ENCODE data around the gene ARSI.

The ARSI gene

DNA sequence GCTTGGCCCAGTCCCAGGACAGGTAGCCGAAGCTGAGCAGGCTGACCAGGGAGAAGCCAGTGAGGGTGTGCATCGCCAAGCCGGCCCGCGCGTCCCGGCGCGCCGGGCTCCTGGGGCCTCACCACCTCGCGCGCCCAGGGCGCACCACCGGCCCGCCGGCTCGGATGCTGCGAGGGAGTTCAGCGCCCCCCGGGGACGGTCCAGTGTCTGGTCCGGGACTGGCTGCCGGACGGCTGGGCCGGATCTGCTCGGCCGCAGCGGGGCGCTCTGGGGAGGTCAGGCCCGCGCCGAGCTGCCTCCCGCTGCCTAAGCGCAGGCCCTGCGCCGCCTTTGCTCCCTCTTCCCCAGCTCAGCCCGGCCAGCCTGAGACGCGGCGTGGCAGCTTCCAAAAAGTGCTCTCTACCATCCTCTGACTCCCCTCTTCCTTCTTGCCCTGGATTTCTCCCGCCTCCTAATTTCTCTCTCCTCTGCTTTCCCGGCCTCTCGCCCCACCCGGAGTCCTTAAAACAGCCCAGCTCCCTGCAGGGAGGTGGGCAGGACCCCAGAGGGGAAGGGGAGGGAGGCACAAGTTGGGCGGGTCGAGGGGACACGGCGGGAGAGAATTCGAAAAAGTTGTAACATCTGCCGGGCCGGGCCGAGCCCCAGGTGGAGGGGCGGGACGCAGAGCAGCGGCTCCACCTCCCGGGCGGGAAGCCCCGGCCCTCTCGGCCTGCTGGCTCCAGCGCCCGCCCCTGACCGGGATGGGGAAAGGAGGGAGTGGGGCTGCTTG, at the start of gene ARSI:
Gene ARSI (minus strand): TSS at position 605 of the 769 bp plus-strand sequence. CDS start 532 bp downstream, at position 73.
- DNase-seq (ENCODE audit: low spot score) = peak; percentile 87

DNA sequence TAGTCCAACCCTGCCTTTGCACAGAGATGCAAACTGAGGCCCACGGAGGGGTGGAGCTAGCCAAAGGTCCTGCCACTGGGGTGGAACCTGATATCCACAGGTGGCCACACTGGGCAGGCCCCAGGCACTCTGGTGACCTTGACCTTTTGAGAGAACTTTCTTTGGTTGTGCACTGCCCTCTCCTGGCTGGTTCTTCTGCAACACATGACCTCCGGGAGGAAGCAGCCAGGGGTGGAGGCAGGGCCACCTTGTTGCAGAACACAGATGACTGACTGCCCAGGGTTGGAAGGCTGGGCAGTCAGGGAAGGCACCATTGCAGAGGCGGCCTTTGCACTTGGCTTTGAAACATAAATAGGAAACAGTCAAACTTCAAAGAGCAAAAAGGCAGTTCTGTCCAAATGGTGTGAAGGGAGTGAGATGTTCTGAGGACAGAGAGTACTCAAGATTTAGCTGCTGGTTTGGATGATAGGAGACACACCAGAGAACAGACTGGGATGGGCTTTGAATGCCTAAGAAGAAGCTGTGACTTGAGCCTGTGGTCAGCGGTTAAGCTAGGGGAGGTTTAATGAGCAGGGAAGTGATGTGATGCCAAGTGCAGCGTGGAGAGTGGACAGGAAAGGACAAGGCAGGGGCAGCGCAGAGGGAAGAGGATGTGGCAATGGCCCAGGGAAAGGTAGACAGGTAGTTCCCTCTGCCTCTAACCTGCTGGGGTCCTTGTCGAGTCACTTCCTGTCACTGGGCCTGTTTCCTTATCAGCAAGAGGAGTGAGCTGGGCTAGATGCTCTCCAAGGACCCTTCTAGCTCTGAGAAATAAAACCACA, 48.0 kb upstream of the ARSI start:
- peak; percentile 81 for DNase-seq (ENCODE audit: low spot score)

DNA sequence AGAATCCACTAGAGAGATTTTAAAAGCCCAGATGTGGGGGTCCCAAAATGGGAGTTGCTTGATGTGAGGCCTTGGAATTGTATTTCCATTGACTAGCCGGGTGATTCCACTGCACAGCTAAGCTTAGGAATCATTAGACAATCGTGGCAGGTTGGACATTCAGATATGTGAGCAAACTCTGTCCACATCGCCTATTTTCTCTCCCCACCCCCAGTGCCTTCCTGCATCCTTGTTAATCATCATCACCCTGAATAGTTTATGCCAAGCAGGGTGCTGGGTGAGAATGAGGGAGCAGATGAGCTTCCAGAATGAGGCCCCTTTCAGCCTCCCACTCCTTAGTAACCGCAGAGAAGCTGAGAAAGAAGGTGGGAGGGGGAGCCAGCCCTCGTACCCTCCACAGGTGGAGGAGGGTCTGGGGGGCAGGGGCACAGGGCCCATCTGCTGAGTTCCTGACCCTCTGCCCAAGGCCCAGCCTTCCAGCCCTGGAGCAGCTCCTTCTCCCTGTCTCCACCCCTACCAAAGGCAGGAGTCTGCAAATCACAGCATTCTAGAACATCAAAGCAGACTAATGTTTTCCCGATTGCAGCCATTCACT, 47.1 kb upstream of the ARSI start:
- no peak for DNase-seq (ENCODE audit: low spot score)

DNA sequence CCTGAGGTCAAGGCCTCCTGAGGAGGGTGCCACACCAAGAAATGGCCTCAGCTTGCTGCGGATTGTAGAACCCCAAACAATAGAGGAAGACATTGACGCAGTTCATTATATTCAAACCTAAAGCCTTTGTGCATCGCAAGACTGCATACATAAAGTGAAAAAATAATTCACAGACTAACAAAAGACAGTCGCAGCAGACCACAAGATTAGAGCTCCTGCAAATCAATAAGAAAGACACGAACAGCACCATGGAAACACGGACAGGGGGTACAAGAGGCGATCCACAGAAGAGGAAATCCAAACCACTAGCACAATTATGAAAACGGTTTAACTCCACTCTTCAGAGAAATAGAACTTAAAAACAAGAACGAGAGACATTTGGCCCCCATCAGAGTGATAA, 44.7 kb upstream of the ARSI start:
- no peak for DNase-seq (ENCODE audit: low spot score)

DNA sequence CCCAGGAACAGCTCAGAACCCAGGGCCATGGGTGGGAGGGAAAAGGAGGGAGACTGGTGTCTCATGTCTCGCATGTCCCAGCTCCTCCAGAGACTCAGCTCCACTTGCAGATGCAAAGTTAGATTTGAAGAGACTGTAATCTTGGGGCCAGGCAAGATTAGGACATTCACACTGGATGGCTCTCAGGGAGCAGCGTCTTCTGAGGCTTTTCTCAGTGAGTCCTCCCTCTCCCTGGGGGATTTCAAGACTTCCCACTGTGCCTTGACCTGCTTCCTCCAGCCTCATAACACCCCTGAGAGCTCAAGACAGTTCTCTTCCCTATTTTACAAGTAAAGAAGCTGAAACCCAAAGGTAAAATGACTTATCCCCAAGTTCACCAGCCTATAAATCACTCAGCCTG, 44.3 kb upstream of the ARSI start:
- no peak for DNase-seq (ENCODE audit: low spot score)

DNA sequence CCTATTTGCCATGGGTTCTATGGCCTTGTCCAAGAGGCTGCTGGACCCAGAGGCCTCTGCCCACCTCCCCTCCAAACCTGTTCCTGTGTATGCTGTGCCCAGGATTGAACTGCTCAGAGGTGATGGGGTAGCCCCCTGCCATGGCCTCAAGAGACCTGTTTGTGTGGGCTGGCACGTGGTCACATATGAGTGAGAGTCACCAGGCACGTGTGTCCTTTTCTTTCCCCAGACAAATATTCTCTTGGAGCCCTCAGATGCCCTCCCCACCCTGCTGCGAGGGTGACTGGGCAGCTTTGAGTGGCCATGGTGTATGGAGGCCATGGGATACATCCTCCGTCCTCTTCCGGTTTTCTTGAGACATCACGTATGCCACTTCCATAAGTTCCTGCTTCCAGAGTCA, 43.9 kb upstream of the ARSI start:
- DNase-seq (ENCODE audit: low spot score) = no peak

DNA sequence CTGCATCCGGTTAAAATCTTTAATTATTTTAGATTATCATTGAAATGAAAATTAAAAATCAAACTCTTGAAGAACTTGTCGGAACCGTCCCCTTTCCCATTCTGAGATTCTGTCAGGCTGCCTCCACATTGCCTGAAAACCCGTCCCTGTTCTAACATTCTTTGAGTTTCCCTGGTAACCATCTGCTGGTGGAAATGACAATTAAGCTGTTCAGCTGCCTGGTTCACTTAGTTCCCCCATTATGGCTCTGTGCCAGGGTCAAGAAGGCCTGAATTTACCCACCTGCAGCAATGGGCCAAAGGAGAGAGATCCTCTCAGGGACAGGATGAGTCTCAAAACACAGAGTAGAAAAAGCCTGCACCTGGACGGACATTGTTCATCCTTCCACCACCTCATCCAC, 43.0 kb upstream of the ARSI start:
- DNase-seq (ENCODE audit: low spot score) = no peak

DNA sequence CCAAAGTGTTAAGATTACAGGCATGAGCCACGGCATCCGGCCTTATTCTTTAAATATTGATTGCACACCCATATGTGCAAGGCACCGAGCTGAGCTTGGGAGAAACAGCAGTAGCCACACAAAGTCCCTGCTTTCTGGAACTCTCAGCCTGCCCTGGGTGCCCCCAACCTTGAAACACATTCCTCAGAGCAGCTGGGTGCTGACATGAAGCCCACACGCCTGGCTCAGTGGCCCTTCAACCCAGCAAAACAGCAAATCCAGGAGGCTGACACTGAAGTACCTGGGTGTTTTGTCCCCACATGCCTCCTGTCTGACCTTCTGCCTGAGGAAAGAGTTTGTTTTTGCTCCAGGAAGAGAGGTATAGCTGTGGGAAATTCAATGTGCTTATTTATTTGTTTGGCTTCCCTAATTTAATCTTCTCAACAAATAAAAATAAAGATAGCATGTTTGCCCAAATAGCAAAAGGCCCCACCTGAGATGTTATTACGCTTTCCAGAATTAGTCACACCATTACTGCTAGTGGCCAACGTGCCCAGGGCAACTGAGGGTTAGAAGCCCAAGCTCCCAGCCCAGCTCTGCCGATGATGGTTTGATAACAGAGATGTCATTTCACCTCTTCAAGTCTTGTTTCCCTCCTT, 41.4 kb upstream of the ARSI start:
- no peak for DNase-seq (ENCODE audit: low spot score)

DNA sequence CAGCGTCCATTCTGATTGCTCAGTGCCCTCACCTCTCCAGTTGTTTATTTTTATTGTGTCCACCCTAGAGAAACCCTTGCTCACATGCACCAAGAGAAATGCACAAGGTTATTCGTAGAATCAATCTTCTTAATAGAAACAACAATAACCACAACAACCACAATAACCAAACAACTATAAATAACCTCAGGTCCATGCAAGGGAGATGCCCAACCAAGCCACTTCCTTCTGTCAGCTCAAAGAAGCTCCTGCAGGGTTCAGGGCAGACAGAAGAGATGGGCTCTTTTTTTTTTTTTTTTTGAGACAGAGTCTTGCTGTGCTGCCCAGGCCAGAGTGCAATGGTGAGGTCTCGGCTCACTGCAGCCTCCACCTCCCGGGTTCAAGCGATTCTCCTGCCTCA, 39.9 kb upstream of the ARSI start:
- DNase-seq (ENCODE audit: low spot score) = no peak

DNA sequence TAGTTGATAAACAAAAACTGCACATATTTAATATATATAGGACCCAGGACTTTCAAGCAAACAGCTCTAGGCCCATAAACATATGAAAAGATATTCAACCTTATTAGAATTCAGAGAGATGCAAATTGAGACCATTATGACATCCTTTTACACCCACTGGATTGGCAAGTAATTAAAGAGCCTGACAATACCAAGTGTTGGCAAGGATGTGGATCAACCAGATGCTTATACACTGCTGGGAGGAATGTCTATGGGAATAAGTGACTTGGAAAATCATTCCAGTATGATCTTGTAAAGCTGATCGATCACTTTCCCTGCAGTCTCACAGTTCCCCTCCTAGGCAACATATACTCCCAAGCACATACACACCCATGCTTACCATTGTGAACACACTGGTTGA, 39.3 kb upstream of the ARSI start:
- no peak for DNase-seq (ENCODE audit: low spot score)

DNA sequence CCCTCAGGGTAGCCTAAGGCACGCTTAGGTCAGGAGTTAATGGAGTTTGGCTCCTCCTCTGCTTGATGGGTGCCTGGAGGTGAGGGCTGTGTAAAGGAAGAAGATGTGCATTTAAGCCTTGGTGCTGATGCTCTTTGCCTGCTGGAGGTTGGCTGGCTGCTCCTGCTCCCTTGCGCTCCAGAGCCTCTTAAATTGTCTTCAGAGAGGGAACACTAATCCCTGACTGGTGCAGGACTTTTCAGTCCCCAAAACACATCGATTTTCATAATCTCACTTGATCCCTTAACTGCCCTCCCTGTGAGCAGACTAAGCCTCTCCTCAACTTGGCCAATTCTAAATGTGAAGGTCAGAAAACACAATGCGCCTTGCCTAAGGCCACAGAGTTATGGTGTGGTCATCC, 38.6 kb upstream of the ARSI start:
- no peak for DNase-seq (ENCODE audit: low spot score)

DNA sequence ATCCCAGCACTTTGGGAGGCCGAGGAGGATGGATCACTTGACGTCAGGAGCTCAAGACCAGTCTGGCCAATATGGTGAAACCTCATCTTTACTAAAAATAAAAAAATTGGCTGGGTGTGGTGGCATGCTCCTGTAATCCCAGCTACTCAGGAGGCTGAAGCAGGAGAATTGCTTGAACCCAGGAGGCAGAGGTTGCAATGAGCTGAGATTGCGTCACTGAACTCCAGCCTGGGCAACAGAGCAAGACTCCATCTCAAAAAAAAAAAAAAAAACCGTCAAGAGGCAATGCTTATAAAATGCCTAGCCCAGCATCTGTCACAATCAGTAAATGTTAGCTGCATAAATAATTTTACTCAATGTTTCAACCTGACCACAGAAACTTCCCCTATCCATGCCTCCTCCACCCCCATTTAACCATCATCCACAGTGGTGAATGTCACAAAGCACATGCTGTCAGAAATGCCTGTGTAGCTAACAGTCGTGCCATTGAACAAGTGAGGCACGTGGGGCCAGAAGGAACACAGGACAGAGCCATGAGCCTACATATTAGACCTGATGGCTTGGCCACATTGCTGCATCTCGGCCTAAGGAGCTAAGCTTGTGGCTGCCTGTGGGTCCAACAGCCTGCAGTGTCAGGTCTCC, 38.0 kb upstream of the ARSI start:
- DNase-seq (ENCODE audit: low spot score) = no peak

DNA sequence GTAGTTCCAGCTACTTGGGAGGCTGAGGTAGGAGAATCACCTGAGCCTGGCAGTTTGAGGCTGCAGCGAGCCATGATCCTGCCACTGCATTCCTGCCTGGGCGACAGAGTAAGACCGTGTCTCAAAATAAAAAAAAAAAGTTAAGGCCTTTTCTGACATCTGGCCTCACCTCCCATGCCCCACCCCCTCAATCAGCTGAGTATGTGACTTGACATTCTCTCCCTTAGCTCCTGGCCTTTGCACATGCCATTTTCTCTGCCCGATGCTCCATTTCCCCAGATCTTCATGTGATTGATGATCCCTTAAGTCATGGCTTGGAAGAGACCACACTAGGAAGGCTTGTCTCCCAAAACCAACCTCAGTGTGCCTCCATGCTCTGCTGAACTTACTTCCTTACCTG, 37.1 kb upstream of the ARSI start:
- no peak for DNase-seq (ENCODE audit: low spot score)

DNA sequence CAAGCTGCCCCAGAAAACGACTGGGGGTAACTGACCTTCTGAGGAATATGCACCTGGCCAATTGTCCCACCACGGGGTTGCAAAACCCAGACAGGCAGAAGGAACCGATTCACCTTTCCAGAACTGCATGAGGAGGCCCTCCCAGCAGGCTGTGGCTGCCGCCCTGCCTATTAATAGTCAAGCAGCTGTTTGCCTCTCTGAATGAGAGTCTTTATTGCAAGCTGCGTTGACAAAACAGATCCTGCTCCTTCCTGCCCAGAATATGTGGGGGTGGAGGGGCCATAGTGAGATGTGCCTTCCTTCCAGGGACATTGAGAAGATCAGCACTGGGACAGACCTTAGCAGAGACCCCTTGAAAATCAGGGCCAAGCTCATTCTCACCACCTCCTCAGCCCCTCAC, 36.5 kb upstream of the ARSI start:
- DNase-seq (ENCODE audit: low spot score) = no peak

DNA sequence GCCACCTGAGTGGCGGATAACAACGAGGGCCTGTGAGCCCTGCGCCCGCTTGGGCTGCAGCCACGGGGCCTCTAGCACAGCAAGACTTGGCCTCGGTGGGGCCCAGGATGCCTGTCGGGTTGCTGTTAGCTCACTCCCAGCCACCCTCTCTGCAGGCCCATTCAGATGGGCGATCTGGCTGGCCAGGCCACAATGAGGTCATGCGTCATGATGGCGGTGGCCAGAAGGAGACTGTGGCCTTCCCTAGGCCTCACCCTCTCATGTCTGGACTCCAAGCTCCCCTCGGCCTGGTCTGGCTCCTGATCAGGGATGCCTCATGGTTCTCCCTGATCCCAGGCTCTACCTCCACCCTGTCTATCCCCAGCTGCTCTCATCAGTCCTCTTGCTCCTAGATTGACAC, 35.8 kb upstream of the ARSI start:
- DNase-seq (ENCODE audit: low spot score) = no peak

DNA sequence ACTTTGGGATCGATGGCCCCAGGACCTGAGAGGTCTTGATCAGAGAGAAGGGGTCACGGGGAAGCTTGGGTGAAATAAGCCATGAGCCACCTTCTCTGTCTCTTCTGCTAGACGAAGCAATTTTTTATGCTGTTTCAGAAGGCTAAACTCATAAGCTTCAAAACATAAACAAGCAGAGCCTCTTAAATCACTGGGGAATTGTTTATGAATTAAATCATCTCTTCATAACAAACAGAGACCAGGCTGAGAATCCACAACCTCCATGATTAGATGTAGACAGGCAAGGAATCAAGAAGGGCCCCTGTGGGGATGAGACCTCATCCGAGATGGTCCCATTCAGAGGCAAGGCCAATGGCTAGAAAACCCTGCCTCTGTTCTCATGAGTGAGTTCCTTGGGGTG, 33.1 kb upstream of the ARSI start:
- no peak for DNase-seq (ENCODE audit: low spot score)

DNA sequence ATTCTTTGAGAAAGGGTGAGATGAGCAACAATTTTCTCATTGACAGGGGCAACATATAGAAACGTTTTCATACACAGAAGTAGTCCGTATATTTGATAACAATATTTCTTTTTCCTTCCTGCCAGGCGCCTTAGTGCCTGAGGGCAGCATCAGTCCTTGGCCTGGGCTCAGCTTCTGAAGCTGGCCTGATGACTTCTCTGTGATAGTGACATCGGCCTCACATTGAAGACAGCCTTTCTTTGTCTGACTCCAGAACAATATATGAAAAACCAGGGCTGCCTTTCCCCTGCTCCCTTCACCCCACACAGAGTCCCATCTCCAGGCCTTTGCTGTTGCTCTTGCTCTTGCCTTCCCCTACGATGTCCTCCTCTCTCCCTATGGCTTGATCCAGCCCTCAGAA, 30.7 kb upstream of the ARSI start:
- no peak for DNase-seq (ENCODE audit: low spot score)

DNA sequence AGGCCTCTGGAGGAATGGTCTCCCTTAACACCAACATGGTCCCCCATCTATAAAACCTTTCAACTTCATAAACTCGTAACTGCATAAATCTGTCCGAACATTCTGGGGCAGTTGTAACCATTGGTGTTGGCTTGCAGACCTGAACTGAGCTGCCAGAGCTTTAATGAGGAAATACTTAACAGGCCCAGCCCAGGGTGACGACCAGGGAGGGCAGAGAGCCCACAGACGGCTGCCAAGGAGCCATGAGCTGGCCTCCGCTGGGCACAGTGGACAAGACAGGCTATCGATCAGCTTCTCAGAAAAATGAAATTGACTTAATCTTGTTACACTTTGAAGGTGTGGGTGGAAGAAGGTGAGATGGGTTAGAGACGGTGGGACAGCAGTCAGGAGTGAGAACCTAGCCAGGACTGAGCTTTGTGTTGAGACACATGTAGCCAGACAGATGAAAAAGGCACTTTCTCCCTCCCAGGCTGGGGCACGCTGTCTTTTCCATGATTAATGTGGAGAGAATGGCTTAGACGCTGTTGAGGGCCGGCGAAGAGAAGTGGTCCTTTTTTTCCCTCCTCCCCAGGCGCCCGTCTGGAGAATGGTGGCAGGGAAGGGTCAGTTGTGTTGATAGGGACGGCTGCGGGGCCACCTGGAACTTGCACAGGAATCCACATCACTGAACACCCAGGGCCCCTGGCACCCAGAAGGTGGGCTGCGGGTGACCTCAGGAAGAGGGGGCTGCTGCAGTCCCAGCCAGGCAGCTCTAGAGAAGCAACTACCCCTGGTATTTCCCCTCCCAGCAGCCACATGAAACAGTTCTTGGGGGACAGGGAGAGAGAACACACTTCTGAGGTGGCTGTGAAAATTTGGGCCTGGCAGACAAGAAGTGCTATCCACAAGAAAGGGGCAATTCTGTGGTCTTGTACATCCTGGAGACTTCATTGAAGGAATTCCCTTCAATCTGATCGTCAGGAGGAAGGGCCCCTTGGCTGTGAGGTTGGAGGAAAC, 27.5 kb upstream of the ARSI start:
- no peak for DNase-seq (ENCODE audit: low spot score)

DNA sequence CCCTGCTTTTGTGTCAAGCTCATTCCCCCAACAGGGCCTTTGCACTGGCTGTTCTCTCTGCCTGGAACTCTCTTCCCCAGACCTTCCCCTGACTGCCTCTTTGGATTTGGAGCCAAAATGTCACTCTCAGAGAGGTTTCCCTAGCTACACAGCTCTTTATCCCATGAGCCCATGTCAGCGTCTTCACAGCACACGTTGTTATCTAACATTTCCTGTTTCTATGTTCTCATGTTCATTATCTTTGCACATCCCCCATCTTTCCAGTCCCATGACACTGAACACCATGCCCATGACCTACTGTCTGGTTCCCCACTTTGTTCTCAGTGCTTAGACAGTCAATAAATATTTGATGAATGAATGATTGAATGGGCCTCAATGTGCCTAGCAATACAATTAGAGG, 26.3 kb upstream of the ARSI start:
- DNase-seq (ENCODE audit: low spot score) = no peak

DNA sequence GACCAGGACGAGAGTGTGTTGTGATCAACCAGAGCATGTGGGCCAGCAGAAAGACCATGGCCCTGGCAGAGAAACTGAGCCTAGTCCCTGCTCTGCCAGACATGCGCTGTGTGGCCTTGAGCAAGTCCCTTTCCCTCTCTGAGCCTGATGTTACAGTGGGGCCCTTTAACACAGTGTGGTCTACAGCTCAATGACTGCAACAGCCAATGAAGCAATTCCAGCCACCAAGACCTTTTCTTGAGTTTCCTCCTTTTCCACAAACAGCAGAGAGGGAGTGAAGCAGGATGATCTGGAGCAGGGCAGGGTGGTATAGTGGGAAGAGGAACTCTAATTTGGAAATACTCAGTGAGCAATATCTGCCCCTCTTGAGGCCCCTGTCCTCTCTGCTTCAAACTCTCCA, 25.8 kb upstream of the ARSI start:
- DNase-seq (ENCODE audit: low spot score) = no peak

DNA sequence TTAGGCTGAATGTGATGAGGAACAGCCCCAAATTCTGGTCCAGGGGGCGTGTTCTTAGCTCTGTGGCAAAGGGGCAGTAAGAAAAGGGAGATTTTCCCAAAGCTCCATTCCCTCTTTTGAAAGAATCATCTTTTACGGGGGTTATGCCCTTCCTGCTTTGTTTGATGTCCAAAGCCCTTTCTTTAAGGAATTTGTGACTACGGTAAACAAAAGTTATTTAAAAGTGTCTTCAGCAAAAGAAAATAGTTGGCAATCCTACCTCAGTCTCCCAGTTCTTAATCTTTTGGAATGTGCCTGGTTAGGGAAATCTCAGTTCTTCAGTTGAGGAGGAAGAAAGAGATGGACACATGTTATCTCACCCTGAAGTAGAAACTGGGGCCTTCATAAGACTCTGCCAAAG, 24.4 kb upstream of the ARSI start:
- DNase-seq (ENCODE audit: low spot score) = no peak

All from hepatic stellate cell (primary cell).